GOT3 (cell line): ENCODE results near the gene RFFL.

Experiments
- DNase-seq: peaks from one replicate; lab custom pipeline; 2025; ENCODE audit warnings: mixed read lengths; lab: John Stamatoyannopoulos, UW

The RFFL gene

GRCh38 chr17:35080536-35080935 lies 17.0 kb upstream of the RFFL start:
- no peak for DNase-seq

- no peak for DNase-seq
Measured at GRCh38 chr17:35079547-35080423, 16.3 kb upstream of the RFFL start.

- no peak for DNase-seq
Measured at GRCh38 chr17:35076874-35077273, 13.4 kb upstream of the RFFL start.

- no peak for DNase-seq
Measured at GRCh38 chr17:35074711-35075707, 11.5 kb upstream of the RFFL start.

GRCh38 chr17:35073991-35074627 lies 10.6 kb upstream of the RFFL start:
- no peak for DNase-seq

- no peak for DNase-seq
Measured at GRCh38 chr17:35073183-35073790, 9.8 kb upstream of the RFFL start.

- no peak for DNase-seq
Measured at GRCh38 chr17:35069311-35069710, 5.8 kb upstream of the RFFL start.

GRCh38 chr17:35068249-35068648 lies 4.7 kb upstream of the RFFL start:
- no peak for DNase-seq

- DNase-seq = no peak
Measured at GRCh38 chr17:35065880-35066279, 2.4 kb upstream of the RFFL start.

GRCh38 chr17:35064516-35065215 lies 1.2 kb upstream of the RFFL start:
- no peak for DNase-seq

GRCh38 chr17:35062308-35062707 lies 1.2 kb downstream of the RFFL start:
- no peak for DNase-seq

GRCh38 chr17:35057332-35057915 lies 6.1 kb downstream of the RFFL start:
- DNase-seq = no peak

- DNase-seq = no peak
Measured at GRCh38 chr17:35056013-35056412, 7.5 kb downstream of the RFFL start.

- DNase-seq = no peak
Measured at GRCh38 chr17:35053204-35053603, 10.3 kb downstream of the RFFL start.

- no peak for DNase-seq
Measured at GRCh38 chr17:35052780-35053179, 10.7 kb downstream of the RFFL start.

GRCh38 chr17:35052241-35052610 lies 11.3 kb downstream of the RFFL start:
- no peak for DNase-seq

- no peak for DNase-seq
Measured at GRCh38 chr17:35051579-35052240, 11.8 kb downstream of the RFFL start.

- no peak for DNase-seq
Measured at GRCh38 chr17:35051183-35051578, 12.3 kb downstream of the RFFL start.

- no peak for DNase-seq
Measured at GRCh38 chr17:35050170-35050569, 13.3 kb downstream of the RFFL start.

GRCh38 chr17:35048685-35049379 lies 14.7 kb downstream of the RFFL start:
- DNase-seq = no peak
